NCI-H1048 (cell line): ENCODE results near the gene ADGRD1.
"Not testable (repeated sequence)": the region's sequence is repeated elsewhere in the genome, so short reads cannot be mapped to it uniquely, and the experiment has no call there.

Experiments used
- DNase-seq: peaks from one replicate; lab custom pipeline; 2025; lab: John Stamatoyannopoulos, UW

ADGRD1 gene

GRCh38 chr12:131057211-131057721 is 103.6 kb downstream of the ADGRD1 start:
- no peak for DNase-seq

DNA sequence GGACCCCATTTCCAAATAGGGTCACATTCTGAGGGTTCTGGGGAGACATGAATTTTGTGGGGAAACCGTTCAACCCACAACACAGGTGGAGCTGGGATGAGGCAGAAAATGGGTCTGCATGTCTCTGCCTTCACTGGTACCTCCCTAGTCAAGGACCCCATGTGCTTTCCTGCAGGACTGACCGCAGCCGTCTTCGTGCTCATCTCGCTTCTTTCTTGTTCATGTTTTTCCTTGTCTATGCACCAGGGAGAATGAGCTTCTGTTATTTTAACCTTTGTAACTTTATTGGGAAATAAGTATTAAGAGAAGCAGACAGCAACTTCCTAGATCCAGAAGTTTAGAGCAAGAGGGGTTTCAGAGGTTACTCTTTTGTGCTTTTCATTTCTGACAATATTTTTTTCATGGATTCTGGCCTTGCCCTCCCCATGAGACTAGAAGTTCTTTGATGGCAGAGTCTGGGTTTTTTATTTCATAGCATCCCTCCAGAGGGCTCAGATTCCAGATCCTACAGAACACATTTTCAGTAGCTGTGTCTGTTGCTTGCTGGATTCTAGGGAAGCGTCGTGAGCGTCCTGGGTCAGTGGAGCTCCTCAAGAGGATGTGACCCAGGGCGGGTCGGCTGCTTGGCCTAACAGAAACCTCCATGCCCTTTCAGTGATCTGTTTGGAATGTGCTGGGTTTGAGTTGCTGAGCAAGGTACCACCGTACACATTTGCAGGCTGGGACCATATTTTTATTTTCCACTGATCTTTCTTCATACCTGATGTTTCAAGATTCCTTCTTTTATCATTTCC is 104.2 kb downstream of the ADGRD1 start:
- DNase-seq = no peak

- no peak for DNase-seq
These were observed 105.0 kb downstream of the ADGRD1 start for GRCh38 chr12:131058700-131059099.

- DNase-seq = no peak
These were observed 106.5 kb downstream of the ADGRD1 start for GRCh38 chr12:131060011-131060703.

DNA sequence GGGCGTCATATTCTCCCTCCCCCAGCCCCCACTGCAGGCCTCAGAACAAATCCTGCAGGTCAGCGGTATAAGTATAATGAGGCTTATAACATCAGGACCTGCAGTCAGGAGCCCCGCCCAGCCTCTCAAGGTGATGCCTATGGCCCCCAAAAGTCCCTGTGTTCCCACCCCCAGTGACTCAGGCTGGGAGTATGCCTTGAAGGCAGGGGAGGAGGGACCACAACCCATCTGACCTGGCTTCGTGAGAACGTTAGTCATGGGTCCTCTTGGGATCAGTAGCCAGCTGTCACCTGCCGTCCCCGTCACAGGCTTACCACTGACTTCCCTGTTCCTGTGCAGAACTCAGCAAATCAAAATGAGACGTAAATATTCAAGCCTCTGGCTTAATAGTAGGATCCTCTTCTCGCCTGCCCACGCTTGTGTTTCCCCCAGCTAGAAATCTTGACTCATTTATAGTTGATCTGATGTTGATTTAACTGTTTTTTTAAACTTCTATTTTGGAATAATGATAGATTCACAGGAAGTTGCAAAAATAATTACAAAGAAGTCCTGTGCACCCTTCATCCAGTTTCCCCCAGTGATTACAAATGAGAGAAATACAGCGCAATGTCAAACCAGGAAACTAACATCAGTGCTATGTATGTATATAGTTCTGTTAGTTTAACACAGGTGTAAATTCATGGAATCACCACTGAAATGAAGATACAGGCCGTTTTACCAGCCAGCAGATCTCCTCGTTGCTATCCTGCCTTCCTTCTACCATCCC is 107.5 kb downstream of the ADGRD1 start:
- DNase-seq = no peak

- no peak for DNase-seq
These were observed 109.7 kb downstream of the ADGRD1 start for GRCh38 chr12:131063413-131063812.

DNA sequence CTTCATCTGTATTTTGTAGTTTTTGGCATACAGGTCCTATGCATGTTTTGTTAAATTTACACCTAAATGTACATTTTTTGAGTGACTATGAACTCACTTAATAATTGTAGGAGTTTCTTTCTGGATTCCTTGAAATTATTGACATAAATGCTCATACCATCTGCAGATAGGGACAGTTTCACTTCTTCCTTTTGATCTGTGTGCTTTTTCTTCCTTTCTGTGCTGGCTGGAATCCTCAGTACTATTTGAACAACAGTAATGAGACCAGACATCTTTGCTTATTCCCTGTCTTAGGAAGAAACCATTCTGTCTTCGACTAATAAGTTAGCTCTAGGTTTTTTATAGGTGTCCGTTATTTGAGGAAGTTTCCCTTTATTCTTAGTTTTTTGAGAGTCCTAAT is 110.3 kb downstream of the ADGRD1 start:
- no peak for DNase-seq

DNA sequence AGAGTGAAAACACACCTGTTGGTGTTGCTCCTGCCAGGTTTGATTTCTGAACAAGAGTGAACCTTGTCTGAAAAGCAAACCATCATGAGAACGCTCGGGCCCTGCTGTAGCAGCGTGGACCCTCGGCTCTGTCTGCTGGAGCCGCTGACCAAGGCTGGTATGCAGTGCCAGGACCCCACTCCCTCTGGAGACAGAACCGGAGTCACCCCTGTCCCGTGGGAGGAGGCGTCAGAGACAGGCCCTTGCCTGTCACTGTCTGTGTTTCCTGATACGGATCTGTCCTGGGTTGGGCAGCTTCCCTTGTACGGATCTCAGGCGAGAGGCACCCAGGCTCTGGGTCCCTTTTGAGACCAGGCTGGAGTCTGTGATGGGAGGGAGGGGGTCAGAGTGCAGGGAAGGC is 111.6 kb downstream of the ADGRD1 start:
- no peak for DNase-seq

DNA sequence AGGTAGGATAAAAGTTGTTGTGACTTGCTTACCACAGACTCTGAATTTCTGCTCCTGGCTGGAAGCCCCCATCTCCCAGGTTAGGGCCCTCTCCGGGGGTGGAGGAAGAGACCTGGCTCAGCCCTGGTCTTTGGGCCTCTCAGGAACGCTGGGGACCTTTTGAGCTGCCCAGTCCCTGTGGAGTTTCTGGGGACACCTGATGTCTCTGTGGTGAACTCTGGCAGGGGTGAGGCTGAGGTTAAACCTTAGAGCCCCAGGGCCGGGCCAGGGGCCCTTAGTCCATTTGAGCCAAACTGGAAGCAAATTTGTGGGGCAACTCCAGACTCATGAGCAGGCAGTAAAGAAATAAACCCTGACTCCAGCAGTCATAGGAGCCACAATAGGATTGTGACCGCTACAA is 112.1 kb downstream of the ADGRD1 start:
- no peak for DNase-seq

DNA sequence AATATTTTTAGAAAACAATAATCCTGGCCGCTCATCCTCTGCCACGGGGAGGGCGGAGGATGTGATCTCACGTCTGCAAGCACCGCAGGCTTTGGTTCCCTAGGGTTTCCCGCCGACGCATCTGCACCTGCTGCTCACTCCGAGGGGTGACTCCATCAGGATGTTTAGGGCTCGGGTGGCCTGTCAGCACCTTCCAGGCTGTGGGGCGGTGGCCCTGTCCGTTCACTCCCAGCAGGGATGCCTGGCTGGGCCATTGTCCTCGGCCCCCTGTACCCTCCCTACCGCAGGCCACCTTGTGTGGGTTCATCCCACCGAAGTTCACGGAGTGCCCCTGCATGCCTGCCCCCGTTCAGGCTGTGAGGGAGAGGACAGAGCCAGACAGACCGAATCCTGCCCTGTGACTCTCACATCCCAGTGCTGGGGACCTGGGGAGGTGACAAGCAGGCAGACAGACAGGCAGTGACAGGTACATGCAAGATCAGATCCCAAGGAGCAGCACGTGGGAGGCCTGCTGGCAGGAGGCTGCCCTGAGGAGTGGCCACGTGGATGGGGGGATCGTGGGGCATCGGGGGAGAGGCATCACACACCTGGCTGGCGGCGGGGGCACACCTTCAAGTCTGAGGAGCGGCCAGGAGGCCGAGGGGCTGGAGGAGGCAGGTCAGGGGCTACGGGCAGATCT is 112.6 kb downstream of the ADGRD1 start:
- no peak for DNase-seq

DNA sequence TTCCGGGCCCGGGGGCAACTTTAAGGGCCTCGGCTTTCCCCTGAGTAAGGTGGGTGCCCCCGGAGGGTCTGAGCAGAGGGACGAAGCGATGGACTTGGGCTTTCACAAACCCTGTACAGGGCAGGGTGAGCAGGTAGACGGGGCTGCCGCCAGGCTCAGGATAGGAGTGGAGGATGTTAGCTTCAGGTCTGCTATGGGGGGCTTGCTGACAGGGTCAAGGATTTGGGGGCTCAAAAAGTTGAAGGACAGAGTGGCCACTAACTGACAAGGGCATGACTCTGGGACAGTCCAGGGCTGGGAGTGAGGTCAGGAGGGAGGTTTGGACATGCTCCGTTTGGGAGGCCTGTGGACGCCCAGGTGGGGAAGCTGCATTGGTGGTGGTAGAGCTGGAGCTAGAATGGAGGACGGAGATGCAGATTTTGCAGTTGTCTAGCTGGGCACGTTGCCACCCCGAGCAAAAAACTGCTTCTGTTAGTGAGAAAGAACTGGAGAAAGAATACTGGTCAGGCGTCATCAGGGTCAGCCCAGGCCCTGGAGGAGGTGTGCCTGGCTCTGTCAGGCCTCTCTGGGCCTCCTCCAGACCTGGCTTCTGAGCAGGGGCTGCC is 113.3 kb downstream of the ADGRD1 start:
- no peak for DNase-seq

GRCh38 chr12:131067981-131068851 is 114.5 kb downstream of the ADGRD1 start:
- no peak for DNase-seq

- not testable (repeated sequence) for DNase-seq
These were observed 115.4 kb downstream of the ADGRD1 start for GRCh38 chr12:131068926-131069720.

- DNase-seq = not testable (repeated sequence)
These were observed 116.4 kb downstream of the ADGRD1 start for GRCh38 chr12:131070136-131070535.

DNA sequence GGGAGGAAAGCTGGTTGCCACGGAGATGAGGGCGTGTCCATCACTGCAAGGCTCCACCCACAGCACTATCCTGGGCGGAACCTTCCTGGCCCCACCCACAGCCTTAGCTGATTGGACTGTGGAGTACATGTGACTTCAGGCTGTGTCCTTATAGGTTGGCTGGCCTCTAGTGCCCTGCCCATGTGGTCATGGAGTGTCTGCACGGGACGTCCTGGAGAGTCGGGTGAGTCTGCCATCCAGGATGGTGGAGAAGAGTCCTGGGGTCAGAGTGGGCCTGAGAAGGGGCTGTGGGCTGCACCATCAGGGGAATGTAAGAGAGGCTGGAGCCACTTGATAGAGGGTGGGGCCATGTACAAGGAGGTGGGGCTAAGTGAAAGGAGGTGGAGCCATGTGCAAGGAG is 117.0 kb downstream of the ADGRD1 start:
- not testable (repeated sequence) for DNase-seq

GRCh38 chr12:131071234-131071820 is 117.6 kb downstream of the ADGRD1 start:
- not testable (repeated sequence) for DNase-seq

- not testable (repeated sequence) for DNase-seq
These were observed 118.2 kb downstream of the ADGRD1 start for GRCh38 chr12:131071950-131072349.

- no peak for DNase-seq
These were observed 118.9 kb downstream of the ADGRD1 start for GRCh38 chr12:131072451-131073230.
